ENCODE data around the gene ZNF785. TPM values are rescaled to one million over a fixed set of nuclear protein-coding genes. Genes with fewer than 3 reads are reported as not detected.
"Not testable (repeated sequence)": the region's sequence is repeated elsewhere in the genome, so short reads cannot be mapped to it uniquely, and the experiment has no call there.

The ZNF785 gene
- total RNA-seq, result 10 to 100 TPM; 10.9 to 13.0 TPM
- 4.8 TPM for polyA plus RNA-seq

GRCh38 chr16:30585400-30586191 lies at the start of gene ZNF785:
TSS of gene ZNF785 (minus strand) at chr16:30585697. CDS start at chr16:30585611, 86 bp downstream.
- ChIA-PET POLR2A (interaction anchor here (0.6 to 3.1 kb wide), 7 partner anchors 14 to 156 kb away, joined by 3 to 20 read pairs (median 4); partner anchors contain the start of genes DCTPP1, ZNF688, ZNF689 and ZNF764), CTCF (interaction anchor here (0.7 to 1.8 kb wide), 10 partner anchors 11 to 155 kb away, joined by 3 to 10 read pairs (median 4); partner anchors contain the start of genes DCTPP1, ZNF688 and ZNF747)
- H3K27ac ChIP-seq (ENCODE audit: low read depth, low read length), result peak within 1 kb of the TSS; percentile 71
- no peaks in the 10 kb centered on the region for H3K27me3 ChIP-seq (ENCODE audit: insufficient read depth, low read length, poor library complexity, severe bottlenecking)
- peak within 1 kb of the TSS; percentile 95 for H3K4me3 ChIP-seq (ENCODE audit: low read length)
- no peaks in the 10 kb centered on the region for H3K9me3 ChIP-seq (ENCODE audit: low read length)
- H3K4me1 Mint-ChIP-seq, result peaks cover 24 to 32% (median 29%) of the 10 kb centered on the region in 3 donors
- H3K4me3 Mint-ChIP-seq, result peak within 1 kb of the TSS; percentile 81 to 91 (median 88)
- peaks cover 0 to 30% (median 2%) of the 10 kb centered on the region in 3 donors for H3K36me3 Mint-ChIP-seq
- peak; percentile 83 to 96 (median 92) for DNase-seq
- no peaks in the 10 kb centered on the region for H3K9me3 Mint-ChIP-seq
- H3K36me3 ChIP-seq (ENCODE audit: insufficient read depth, low read length), result no peaks in the 10 kb centered on the region
- H3K27me3 Mint-ChIP-seq, result peaks cover 0 to 3% of the 10 kb centered on the region in 2 donors
- H3K27ac Mint-ChIP-seq, result peak within 1 kb of the TSS; percentile 72 to 92 (median 90)
- H3K4me1 ChIP-seq (ENCODE audit: insufficient read depth, low read length), result peaks cover 12% of the 10 kb centered on the region

GRCh38 chr16:30633526-30633925 lies 48.0 kb upstream of the ZNF785 start:
- Histone ChIP-seq H3K9me3 (ENCODE audit: low read length) (no peaks in the 10 kb centered on the region), H3K27ac (ENCODE audit: low read depth, low read length) (peak overlapping the region; percentile 92), H3K4me1 (ENCODE audit: insufficient read depth, low read length) (peaks cover 23% of the 10 kb centered on the region), H3K27me3 (ENCODE audit: insufficient read depth, low read length, poor library complexity, severe bottlenecking) (no peaks in the 10 kb centered on the region), H3K36me3 (ENCODE audit: insufficient read depth, low read length) (no peaks in the 10 kb centered on the region), H3K4me3 (ENCODE audit: low read length) (peak overlapping the region; percentile 69)
- ChIA-PET POLR2A (interaction anchor here (0.6 to 1.0 kb wide), 7 partner anchors 17 to 568 kb away, joined by 3 to 10 read pairs (median 5); partner anchors contain the start of genes ALDOA, PRR14, ZNF688 and ZNF689), CTCF (interaction anchor here (1.0 to 2.0 kb wide), 3 partner anchors 18 to 64 kb away, joined by 3 to 7 read pairs (median 4); partner anchors contain the start of genes PRR14 and ZNF689)
- Mint-ChIP-seq H3K4me1 (peaks cover 18 to 22% (median 19%) of the 10 kb centered on the region in 3 donors), H3K4me3 (peak overlapping the region; percentile 82 to 98 (median 87)), H3K36me3 (peaks cover 0 to 2% (median 0%) of the 10 kb centered on the region in 3 donors), H3K27me3 (peaks cover 0 to 2% of the 10 kb centered on the region in 2 donors), H3K27ac (peak overlapping the region; percentile 92 to 100 (median 98)), H3K9me3 (no peaks in the 10 kb centered on the region)
- DNase-seq, result no peak

DNA sequence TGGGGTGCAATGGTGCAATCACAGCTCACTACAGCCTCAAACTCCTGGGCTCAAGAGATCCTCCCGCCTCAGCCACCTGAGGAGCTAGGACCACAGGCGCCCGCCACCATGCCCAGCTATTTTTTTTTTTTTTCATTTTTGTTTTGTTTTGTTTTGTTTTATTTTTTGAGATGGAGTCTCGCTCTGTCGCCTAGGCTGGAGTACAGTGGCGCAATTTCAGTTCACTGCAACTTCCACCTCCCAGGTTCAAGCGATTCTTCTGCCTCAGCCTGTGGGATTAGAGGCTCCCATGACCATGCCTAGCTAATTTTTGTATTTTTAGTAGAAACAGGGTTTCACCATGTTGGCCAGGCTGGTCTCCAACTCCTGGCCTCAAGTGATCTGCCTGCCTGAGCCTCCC lies 47.0 kb upstream of the ZNF785 start:
- H3K36me3 Mint-ChIP-seq; H3K27ac Mint-ChIP-seq; H3K4me3 Mint-ChIP-seq; H3K4me3 ChIP-seq (ENCODE audit: low read length); H3K36me3 ChIP-seq (ENCODE audit: insufficient read depth, low read length); H3K27me3 ChIP-seq (ENCODE audit: insufficient read depth, low read length, poor library complexity, severe bottlenecking); H3K9me3 ChIP-seq (ENCODE audit: low read length); H3K27ac ChIP-seq (ENCODE audit: low read depth, low read length); H3K9me3 Mint-ChIP-seq; DNase-seq; POLR2A ChIA-PET; H3K27me3 Mint-ChIP-seq: not testable (repeated sequence)
- CTCF ChIA-PET, result interaction anchor here (0.6 to 2.0 kb wide), 6 partner anchors 17 to 249 kb away, joined by 3 to 7 read pairs (median 3); partner anchors contain the start of genes FBRS, PRR14 and ZNF764
- peaks cover 24% of the 10 kb centered on the region for H3K4me1 ChIP-seq (ENCODE audit: insufficient read depth, low read length)
- H3K4me1 Mint-ChIP-seq, result peaks cover 18 to 23% (median 22%) of the 10 kb centered on the region in 3 donors

GRCh38 chr16:30628628-30629540 lies 43.4 kb upstream of the ZNF785 start:
- Histone ChIP-seq H3K4me1 (ENCODE audit: insufficient read depth, low read length) (peaks cover 15% of the 10 kb centered on the region), H3K9me3 (ENCODE audit: low read length) (no peaks in the 10 kb centered on the region), H3K27me3 (ENCODE audit: insufficient read depth, low read length, poor library complexity, severe bottlenecking) (no peaks in the 10 kb centered on the region), H3K27ac (ENCODE audit: low read depth, low read length) (no peak overlapping the region), H3K36me3 (ENCODE audit: insufficient read depth, low read length) (no peaks in the 10 kb centered on the region), H3K4me3 (ENCODE audit: low read length) (peak overlapping the region; percentile 51)
- Mint-ChIP-seq H3K4me3 (peak overlapping the region; percentile 44 to 78 (median 63)), H3K4me1 (peaks cover 4 to 8% (median 7%) of the 10 kb centered on the region in 3 donors), H3K27ac (peak overlapping the region in 7 of 8 donors; percentile 30 to 92 (median 65)), H3K27me3 (peaks cover 0 to under 1% of the 10 kb centered on the region in 2 donors), H3K36me3 (no peaks in the 10 kb centered on the region), H3K9me3 (no peaks in the 10 kb centered on the region)
- peak; percentile 62 to 88 (median 79) for DNase-seq
- ChIA-PET POLR2A (interaction anchor here (0.6 to 1.1 kb wide), 4 partner anchors 58 to 593 kb away, joined by 3 to 7 read pairs (median 4); partner anchors contain the start of gene DCTPP1), CTCF (interaction anchor here (0.6 to 4.7 kb wide), 31 partner anchors 8 to 538 kb away, joined by 3 to 24 read pairs (median 4); partner anchors contain the start of genes DCTPP1, FBRS, ZNF689 and ZNF747)

- no peak overlapping the region for H3K27ac ChIP-seq (ENCODE audit: low read depth, low read length)
- ChIA-PET POLR2A (interaction anchor here (0.6 kb wide), 1 partner anchor 493 kb away, joined by 3 read pairs; no protein-coding TSS in a partner anchor), CTCF (interaction anchor here (1.8 to 4.7 kb wide), 2 partner anchors 10 to 114 kb away, joined by 3 to 24 read pairs; no protein-coding TSS in a partner anchor)
- Mint-ChIP-seq H3K27ac (no peak overlapping the region), H3K9me3 (no peaks in the 10 kb centered on the region), H3K4me1 (peaks cover 4 to 6% (median 5%) of the 10 kb centered on the region in 3 donors), H3K27me3 (peaks cover 3 to 15% of the 10 kb centered on the region in 2 donors), H3K36me3 (no peaks in the 10 kb centered on the region), H3K4me3 (peak overlapping the region in 1 of 7 donors; percentile 20)
- no peaks in the 10 kb centered on the region for H3K36me3 ChIP-seq (ENCODE audit: insufficient read depth, low read length)
- no peaks in the 10 kb centered on the region for H3K27me3 ChIP-seq (ENCODE audit: insufficient read depth, low read length, poor library complexity, severe bottlenecking)
- no peak overlapping the region for H3K4me3 ChIP-seq (ENCODE audit: low read length)
- no peaks in the 10 kb centered on the region for H3K9me3 ChIP-seq (ENCODE audit: low read length)
- H3K4me1 ChIP-seq (ENCODE audit: insufficient read depth, low read length), result peaks cover 7% of the 10 kb centered on the region
- DNase-seq, result no peak
Observed at GRCh38 chr16:30626236-30626635, 40.7 kb upstream of the ZNF785 start.

- Mint-ChIP-seq H3K27me3 (peaks cover 3 to 15% of the 10 kb centered on the region in 2 donors), H3K4me3 (no peak overlapping the region), H3K27ac (no peak overlapping the region), H3K36me3 (no peaks in the 10 kb centered on the region), H3K4me1 (peaks cover 2 to 5% (median 2%) of the 10 kb centered on the region in 3 donors), H3K9me3 (no peaks in the 10 kb centered on the region)
- no peak for DNase-seq
- Histone ChIP-seq H3K4me3 (ENCODE audit: low read length) (no peak overlapping the region), H3K36me3 (ENCODE audit: insufficient read depth, low read length) (no peaks in the 10 kb centered on the region), H3K9me3 (ENCODE audit: low read length) (no peaks in the 10 kb centered on the region), H3K27me3 (ENCODE audit: insufficient read depth, low read length, poor library complexity, severe bottlenecking) (no peaks in the 10 kb centered on the region), H3K27ac (ENCODE audit: low read depth, low read length) (no peak overlapping the region), H3K4me1 (ENCODE audit: insufficient read depth, low read length) (peaks cover 3% of the 10 kb centered on the region)
- ChIA-PET POLR2A (no interaction called here), CTCF (no interaction called here)
Observed at GRCh38 chr16:30623536-30624283, 38.2 kb upstream of the ZNF785 start.
